Activated CD4-positive, alpha-beta T cell treated with anti-CD3 and anti-CD28 coated beads, Interleukin-2, amount 50 U/mL, for 1 hour (primary cell): ENCODE data around the gene ZBTB49.
A peak's percentile ranks its signal among the peaks of the same experiment; 100 is the strongest.
"Not testable (repeated sequence)": the region's sequence is repeated elsewhere in the genome, so short reads cannot be mapped to it uniquely, and the experiment has no call there.

Experiments
- DNase-seq: peaks from one replicate; pipeline ENCODE4 v3.0.0-alpha.2; 2020

The ZBTB49 gene, protein sequence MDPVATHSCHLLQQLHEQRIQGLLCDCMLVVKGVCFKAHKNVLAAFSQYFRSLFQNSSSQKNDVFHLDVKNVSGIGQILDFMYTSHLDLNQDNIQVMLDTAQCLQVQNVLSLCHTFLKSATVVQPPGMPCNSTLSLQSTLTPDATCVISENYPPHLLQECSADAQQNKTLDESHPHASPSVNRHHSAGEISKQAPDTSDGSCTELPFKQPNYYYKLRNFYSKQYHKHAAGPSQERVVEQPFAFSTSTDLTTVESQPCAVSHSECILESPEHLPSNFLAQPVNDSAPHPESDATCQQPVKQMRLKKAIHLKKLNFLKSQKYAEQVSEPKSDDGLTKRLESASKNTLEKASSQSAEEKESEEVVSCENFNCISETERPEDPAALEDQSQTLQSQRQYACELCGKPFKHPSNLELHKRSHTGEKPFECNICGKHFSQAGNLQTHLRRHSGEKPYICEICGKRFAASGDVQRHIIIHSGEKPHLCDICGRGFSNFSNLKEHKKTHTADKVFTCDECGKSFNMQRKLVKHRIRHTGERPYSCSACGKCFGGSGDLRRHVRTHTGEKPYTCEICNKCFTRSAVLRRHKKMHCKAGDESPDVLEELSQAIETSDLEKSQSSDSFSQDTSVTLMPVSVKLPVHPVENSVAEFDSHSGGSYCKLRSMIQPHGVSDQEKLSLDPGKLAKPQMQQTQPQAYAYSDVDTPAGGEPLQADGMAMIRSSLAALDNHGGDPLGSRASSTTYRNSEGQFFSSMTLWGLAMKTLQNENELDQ

DNA sequence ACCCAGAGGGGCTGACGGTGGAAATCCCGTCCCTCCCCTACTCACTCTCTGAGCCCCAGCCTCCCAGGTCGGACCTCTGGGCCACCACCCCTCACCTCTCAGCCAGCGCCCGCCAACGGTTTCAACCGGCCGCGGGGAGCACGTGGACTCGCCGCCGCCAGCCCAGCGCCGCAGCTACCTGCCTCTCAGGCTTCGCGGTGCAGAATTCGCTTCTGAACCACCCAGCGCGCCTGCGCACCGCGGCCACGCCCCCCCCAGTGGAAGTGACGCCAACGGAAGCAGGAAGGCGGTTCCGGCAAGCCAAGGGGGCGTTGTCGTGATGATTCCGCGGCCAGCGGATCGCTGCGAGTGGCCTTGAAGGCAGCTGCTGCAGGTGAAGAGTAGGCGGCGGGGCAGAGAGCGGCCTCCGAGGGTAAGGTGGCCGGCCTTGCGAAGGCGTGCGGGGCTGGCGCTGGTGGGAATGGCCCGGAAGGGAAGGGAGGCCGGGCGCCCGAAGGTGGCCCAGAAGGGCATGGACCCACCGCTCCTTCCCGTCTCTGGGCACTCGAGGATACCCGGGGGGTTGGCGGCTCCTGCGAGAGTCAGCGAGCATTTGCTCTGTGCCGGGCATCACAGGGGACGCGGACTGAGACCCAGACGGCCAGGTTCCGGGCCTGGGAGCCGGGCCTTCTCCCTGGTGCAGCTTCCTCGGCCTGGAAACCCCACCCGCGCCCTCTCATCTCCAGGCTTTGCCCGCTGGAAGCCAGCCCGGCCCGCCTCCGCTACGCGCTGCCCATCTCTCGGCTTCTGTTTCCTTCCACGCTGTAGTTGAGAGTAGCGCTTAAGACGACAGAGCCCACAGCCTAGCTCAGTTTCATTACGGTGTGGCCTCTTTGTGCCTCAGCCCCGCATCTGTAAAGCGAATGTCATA is at the start of gene ZBTB49, which contains the start of gene LYAR:
ZBTB49 (plus strand) TSS at position 311 of the 910 bp plus-strand sequence. CDS start 9,695 bp downstream, outside the sequence.
LYAR (minus strand) TSS at position 214 of the 910 bp plus-strand sequence. CDS start 6,412 bp downstream, outside the sequence.
- peak; percentile 97 for DNase-seq

DNA sequence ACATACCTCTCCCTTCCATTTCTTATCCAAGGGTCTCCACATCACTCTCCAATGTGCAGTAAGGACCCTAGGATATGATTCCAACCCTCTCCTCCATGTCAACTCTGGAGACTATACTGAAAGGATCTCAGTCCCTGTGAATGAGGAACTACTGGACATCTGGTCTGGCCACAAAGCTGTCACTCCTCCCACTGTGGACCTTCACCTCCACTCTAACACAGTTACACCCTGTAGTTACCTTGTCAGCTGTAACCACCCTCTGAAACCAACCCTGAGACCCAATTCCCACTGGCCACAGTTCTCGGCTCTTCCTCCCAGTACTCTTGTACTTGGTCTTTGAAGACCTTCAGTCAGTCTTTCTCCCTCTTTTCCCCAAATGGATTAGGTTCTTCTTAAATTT is 44.9 kb upstream of the ZBTB49 start:
- no peak for DNase-seq

DNA sequence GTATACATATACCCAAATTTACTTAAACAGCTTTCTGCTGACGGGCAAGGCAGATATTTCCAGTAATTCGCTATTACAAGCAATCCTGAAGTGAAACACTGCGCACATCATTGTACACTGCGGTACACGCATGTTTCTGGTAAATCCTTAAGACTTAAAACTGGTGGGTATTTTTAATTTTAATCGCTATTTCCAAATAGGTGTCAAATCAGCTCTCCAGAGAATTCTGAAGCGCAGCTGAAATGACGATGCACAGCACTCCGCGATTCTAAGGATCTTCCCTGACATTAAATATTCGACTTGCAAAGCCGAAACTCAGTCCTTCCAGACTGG is 42.4 kb upstream of the ZBTB49 start:
- DNase-seq = peak; percentile 7

DNA sequence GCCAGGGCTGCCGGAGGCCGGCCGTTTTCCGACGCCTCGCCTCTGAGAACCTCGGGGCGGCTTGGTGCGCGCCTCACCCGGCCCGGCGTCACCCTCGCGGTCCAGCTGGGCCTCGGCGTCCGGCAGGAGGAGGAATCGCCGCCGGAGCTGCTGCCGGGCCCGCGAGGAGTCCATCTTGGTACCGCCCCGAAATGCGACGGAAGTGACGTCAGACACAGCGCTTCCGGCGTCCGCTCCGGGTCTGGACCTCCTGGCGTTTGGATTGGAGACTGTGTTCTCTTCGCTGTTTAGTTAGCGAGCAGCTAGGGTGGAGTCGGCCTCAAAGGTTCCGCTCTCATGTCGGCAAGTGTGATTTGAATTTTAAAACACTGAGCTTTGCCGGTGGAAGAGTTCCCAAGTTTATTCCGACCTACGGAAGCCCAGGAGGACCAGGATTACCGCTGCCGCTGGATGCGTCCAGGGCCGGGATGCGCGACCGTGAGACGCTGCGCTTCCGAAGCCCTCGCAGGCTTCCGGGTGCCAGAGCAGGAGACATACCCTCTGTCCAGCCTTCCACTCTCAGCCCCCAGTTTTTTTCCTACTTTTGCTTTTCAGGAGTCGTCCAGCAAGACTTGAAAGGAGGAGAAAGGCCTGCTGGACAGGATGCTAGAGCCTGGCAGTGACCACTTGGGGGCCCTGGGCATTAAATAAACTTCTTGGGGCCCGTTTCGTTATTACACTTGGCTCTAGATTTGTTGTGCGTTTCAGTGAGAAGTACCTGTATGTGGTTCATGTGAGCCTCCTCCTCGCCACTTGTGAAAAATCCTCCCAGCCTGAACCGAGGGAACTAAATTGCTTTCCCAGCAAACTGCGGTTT is 41.8 kb upstream of the ZBTB49 start, which contains the start of gene TMEM128:
TMEM128 (minus strand) TSS at position 195 of the 856 bp plus-strand sequence; CDS start at position 174, 21 bp downstream.
- peak; percentile 90 for DNase-seq

DNA sequence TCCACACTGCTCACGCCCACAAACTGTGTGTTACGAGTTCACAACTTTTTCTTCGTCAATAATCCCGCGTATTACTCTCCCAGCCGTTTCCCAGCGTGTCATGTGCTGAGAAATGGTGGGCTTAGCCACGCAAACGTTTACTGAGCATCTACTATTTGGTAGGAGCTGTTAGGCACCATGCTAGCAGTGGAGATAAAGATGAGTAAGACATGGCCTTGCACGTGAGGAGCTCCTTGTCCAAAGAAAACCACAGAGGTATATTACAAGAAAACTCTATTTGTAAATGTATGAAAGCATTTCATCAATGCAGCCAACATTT is 41.2 kb upstream of the ZBTB49 start:
- DNase-seq = no peak

DNA sequence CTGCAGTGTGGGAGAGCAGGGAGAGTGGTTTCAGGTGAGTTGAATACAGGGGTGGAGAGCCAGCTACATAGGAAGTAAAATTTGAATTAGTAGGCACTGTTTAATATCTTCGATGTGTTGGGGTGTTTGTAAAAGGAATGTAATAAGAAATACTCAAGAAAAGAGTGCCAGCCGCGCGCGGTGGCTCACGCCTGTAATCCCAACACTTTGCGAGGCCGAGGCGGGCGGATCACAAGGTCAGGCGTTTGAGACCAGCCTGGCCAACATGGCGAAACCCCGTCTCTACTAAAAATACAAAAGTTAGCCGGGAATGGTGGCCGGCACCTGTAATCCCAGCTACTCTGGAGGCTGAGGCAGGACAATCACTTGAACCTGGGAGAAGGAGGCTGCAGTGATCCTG is 40.7 kb upstream of the ZBTB49 start:
- DNase-seq = not testable (repeated sequence)

DNA sequence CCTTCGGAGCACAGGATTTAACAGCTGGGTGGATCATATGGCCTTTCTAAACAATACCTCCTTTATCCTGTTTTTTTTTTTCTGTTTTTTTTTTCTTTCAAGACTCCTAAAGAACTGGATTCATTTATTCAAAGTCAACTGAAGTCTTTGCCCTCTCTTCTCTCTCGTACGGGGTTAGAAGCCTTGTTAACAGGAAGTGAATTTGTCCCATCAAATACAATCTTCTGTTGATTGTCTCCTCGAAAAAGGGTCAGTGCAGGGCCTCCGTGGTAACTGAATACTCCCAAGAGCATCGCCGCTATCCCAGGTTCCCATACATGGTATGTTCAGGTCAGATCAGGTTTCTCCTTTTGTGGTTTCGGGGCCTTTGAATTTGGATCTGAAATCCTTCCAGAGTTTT is 40.2 kb upstream of the ZBTB49 start:
- DNase-seq = no peak

DNA sequence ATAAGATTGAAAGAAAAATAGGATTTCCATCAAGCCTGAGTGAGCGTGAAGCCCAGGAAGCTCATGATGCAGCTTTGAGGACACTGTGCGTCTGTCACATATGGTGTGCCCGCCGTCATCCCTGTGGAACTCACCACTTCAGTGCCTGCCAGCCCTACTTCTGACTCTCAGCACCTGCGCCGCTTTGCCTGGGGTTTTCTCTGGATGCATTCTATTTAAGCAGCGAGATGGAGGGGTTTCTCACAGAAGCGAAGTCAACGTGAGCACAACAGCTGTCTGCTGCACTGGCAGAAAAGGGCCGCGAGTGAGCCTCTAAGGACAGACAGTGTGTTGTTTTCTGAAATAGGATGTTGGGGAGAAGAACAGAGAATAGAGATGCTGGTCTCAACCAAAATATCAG is 35.9 kb upstream of the ZBTB49 start:
- no peak for DNase-seq

DNA sequence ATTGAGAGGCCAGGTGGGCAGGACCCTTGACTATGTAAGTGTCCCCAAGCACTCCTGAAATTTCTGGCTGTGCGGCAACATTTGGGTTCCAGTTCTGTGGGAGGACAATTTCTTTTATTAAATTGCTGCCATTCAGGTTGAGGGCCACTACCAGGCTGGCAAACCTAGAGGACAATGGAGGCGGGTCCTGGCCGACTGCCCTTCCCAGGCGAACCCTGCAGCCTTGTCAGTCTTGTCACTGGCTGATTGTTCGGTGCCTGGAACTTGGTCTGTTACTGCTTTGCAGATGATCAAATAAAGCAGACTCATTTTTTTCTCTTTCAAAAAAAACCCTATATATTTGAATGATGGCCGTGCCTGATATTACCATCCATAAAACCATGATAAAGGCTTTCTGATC is 35.4 kb upstream of the ZBTB49 start:
- no peak for DNase-seq

DNA sequence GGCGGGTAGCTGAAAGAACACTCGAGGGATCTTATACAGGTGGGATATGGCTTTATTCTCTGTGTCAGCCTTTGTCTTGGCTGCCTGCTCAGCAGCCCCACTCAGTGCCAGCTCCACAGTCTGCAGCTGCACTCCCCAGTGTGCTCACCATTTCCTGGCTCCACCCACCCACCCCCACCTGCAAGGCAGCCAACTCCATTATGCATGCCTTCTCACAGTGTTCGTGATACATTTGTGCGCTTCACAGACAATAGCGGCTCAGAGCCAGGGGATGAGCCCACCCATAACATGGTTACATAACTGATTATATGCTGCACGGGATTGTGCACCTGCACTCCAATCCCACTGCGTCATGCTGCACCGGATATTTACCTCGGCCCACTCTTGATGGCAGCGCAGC is 33.3 kb upstream of the ZBTB49 start:
- DNase-seq = no peak

DNA sequence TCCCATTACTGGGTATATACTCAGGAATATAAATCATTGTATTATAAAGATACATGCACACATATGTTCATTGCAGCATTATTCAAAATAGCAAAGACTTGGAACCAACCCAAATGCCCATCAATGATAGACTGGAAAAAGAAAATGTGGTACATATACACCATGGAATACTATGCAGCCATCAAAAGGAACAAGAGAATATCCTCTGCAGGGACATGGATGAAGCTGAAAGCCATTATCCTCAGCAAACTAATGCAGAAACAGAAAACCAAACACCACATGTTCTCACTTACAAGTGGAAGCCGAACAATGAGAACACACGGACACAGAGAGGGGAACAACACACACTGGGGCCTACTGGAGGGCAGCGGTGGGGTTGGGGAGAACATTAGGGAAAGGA is 32.3 kb upstream of the ZBTB49 start:
- not testable (repeated sequence) for DNase-seq

DNA sequence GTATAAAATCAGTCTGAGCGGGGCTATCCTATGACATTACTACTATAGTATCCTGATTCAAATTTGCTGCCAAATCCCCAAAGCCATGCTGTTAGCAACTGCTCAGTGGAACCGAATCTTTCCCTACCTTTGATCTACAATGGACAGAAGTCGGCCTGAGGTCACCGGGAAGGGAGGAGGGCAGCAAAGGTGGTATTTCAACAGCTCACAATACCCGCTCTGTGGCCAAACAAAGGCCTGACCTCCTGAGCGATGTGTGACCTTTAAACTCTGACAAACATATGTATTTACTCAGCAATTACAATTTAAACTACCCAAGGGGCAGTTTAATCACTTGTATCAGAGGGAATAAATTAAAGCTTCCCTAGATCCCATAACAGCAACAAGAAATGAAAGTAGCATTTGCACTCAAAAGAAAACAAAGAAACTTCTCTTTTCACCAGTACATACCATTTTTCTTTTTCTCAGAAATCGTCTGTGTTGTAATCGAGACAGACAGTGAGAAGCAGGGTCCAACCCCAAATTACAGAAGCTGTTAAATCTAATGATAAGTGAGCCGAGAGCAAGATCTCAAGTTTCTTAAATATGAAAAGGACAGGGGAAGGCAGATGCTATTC is 30.5 kb upstream of the ZBTB49 start:
- DNase-seq = no peak

DNA sequence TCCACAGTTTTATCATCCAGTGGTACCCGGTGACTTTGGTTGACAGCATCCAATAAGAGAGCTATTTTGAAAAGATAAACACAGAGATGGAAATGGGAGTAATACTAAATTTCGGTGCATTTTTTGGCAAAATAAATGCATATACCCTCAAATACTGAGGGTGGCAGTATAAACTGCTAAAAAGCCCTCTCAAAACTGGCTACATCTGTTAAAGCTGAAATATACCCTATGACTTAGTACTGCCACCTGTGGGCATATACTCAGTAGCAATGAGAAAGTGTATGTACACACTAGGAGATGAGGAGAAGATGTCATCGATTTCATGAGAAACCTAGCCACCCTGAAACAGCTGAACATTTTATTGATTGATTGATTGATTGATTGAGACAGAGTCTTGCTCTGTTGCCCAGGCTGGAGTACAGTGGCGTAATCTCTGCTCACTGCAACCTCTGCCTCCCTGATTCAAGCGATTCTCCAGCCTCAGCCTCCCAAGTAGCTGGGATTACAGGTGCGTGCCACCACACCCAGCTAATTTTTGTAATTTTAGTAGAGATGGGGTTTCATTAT is 29.8 kb upstream of the ZBTB49 start:
- DNase-seq = no peak

DNA sequence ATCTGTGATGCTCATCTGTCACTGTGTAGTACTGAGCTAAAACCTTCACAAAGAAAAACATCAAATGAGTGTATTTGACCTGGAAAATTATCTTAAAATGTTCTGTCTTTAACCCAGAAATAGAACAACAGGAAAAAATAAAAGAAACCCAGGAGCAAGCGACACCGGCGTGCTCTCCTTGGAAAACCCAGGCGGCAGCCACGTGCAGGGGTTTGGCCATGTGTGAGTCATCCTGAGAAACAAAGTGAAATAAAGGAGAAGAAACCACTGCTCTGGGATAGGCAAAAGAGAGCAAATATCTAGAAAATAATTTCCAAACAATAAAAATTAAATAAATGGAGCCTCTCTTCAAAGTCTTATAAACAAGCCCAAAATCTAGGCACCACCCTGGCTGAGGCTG is 22.1 kb upstream of the ZBTB49 start:
- no peak for DNase-seq

DNA sequence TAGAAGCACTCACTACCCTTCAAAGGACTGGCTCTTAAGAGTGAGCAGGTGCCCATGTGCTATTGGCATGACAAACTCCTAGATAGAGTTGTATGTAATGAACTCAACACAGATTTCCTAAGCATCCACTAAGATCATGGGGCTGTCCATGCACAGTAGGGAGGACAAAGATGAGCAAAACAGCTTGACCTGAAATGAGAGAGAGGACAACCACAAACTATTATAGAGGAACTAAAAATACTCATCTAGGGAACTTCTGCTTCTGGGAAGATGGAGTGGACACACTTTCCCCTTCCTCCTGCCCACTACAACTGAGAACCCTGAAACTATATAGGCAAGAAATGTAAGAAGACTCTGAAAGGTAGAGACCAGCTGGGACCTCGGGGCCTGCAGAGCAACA is 21.3 kb upstream of the ZBTB49 start:
- no peak for DNase-seq

DNA sequence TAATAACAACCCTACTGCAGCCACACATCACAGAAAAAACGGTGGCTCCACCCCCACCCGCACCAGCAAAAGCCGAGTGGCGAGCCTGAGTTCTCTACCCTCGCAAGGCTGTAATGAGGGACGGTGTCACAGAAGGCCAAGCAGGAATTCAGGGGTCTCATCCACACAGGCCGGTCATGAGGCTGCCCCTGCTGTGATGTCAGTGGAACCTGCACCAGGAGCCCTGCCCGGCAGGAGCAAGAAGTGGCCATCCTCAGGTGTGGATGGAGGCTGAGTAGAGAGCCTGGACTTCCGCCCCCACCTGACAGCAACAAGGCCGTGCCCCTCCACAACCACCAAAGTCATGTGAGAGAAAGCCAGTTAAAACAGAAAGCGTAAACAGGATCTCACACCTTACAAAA is 20.7 kb upstream of the ZBTB49 start:
- DNase-seq = peak; percentile 23

DNA sequence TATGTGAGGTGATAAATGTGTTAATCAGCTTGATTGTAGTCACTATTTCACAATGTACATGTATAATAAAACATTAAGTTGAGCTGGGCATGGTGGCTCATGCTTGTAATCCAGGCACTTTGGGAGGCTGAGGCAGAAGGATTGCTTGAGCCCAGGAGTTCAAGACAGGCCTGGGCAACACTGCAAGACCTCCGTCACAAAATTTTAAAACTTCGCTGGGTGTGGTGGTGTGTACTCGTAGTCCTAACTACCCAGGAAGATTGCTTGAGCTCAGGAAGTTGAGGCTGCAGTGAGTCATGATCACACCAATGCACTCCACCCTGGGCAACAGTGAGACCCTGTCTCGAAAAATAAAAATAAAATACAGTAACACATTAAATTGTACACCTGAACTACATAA is 20.2 kb upstream of the ZBTB49 start:
- peak; percentile 17 for DNase-seq

DNA sequence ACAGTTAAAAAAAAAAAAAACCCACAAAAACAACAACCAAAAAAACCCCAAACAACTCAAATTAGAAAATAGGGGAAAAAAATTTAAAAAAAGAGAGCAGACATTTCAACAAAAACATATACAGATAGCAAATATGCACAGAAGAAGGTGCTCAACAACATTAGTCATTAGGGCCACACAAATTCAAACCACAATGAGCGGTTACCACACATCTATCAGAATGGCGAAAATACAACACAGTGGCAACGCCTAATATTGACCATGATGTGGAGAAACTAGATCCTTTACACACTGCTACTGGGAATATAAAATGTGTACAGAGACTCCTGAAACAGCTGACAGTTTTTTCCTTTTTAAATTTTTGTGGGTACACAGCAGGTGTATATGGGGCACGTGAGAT is 19.5 kb upstream of the ZBTB49 start:
- no peak for DNase-seq

DNA sequence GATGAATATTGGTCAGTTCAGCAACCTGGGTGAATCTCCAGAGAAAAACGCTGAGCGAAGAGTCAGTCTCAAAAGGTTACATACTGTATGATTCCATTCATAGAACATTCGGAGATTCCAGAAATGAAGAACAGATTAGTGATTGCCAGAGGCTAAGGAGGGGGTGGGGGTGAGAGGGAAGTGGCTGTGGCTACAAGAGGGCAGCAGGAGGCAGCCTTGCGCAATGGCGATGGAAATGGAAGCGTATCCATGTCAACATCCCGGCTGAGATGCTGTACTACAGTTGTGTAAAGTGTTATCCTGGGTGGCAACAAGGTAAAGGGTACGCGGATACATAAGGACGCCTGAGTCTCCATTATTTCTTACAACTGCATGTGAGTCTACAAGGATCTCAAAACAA is 18.1 kb upstream of the ZBTB49 start:
- DNase-seq = no peak

DNA sequence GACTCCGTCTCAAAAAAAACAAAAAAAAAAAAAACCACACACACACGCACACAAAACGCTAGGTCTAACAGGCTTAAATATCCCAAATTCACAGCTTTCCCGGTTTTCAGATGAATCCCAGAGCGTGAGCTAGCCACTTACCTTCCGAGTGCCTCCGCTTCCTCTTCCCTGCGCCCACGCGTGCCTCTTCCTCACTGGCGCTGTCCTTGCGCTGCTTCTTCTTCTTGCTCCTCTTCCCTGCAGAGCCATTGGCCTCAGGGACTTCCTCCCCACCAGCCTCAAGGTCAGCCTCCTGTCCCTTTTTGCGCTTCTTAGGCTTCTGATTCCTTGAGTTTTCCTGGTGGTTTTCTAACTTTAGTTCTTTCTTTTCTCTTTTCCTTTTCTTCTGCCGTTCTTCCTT is 15.8 kb upstream of the ZBTB49 start:
- DNase-seq = no peak

DNA sequence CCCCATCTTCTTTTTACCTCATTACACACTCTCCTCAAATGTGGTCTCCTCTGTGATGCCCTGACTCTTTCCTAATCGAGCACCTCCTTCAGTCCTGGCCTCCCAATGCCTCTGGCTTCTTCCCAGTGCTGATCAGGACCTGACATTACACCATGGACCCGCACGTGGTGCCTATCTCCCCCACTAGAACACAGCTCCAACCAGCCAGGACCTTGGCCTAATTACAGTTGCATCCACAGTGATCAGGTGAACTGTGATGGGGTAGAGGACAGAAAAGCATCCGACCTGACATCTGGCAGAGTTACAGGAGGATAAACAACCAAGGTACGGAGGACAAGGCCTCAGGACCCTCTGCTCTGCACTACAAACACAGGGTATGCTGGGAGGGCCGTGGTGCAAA is 12.5 kb upstream of the ZBTB49 start:
- no peak for DNase-seq
